Activated CD8-positive, alpha-beta memory T cell treated with anti-CD3 and anti-CD28 coated beads for 4 hours (primary cell): ENCODE measurements around the gene RNF141.

Experiments
- DNase-seq, 2 donors: peaks; one replicate each; pipeline ENCODE4 v3.0.0-alpha.2; 2020; ENCODE audit warnings: low read depth in 2 of 2

Gene RNF141

GRCh38 chr11:10498022-10498400 is 43.0 kb downstream of the RNF141 start:
- DNase-seq = no peak

- no peak for DNase-seq
Observed at GRCh38 chr11:10497371-10498021, 43.5 kb downstream of the RNF141 start.

GRCh38 chr11:10496296-10496936 is 44.6 kb downstream of the RNF141 start:
- DNase-seq = no peak

- no peak for DNase-seq
Observed at GRCh38 chr11:10495464-10495786, 45.6 kb downstream of the RNF141 start.

GRCh38 chr11:10494636-10495463 is 46.1 kb downstream of the RNF141 start:
- no peak for DNase-seq

GRCh38 chr11:10493041-10493663 is 47.8 kb downstream of the RNF141 start:
- no peak for DNase-seq

- DNase-seq = no peak
Observed at GRCh38 chr11:10492084-10492483, 48.9 kb downstream of the RNF141 start.

GRCh38 chr11:10490398-10491241 is 50.4 kb downstream of the RNF141 start:
- no peak for DNase-seq

GRCh38 chr11:10490032-10490397 is 51.0 kb downstream of the RNF141 start:
- no peak for DNase-seq

- no peak for DNase-seq
Observed at GRCh38 chr11:10488934-10489691, 51.9 kb downstream of the RNF141 start.

GRCh38 chr11:10488121-10488933 is 52.7 kb downstream of the RNF141 start:
- no peak for DNase-seq

- DNase-seq = no peak
Observed at GRCh38 chr11:10487002-10487647, 53.9 kb downstream of the RNF141 start.

- no peak for DNase-seq
Observed at GRCh38 chr11:10486161-10486840, 54.7 kb downstream of the RNF141 start.

GRCh38 chr11:10485646-10486045 is 55.3 kb downstream of the RNF141 start:
- DNase-seq = no peak

GRCh38 chr11:10484461-10485180 is 56.4 kb downstream of the RNF141 start:
- no peak for DNase-seq

- DNase-seq = no peak
Observed at GRCh38 chr11:10483584-10483983, 57.4 kb downstream of the RNF141 start.

- no peak for DNase-seq
Observed at GRCh38 chr11:10483174-10483573, 57.8 kb downstream of the RNF141 start.
